Endothelial cell of umbilical vein (primary cell): Measurements from ENCODE around the gene FAM216A. TPM values are rescaled to one million over a fixed set of nuclear protein-coding genes. Genes with fewer than 3 reads are reported as not detected.

ENCODE experiments used
- BruUV-seq: library from RNA; stranded (reverse); fragments of 400-500 nt; replicated peaks from 2 replicates; lab custom pipeline; 2021; lab: Mats Ljungman, UMichigan
- CTCF ChIA-PET: fragments of 300-600, 350-600 bp; sonication (Branson Sonifier 250); formaldehyde crosslinking; loops from one replicate; lab custom pipeline; 2021; ENCODE audit warnings: antibody characterized with exemption, inconsistent platforms; lab: Charles Lee
- POLR2A ChIA-PET: fragments of 300-600, 350-600 bp; sonication (Branson Sonifier 250); formaldehyde crosslinking; loops from one replicate; lab custom pipeline; 2021; ENCODE audit warnings: antibody characterized with exemption, inconsistent platforms; lab: Charles Lee
- DNase-seq: peaks from one replicate; pipeline ENCODE4 v3.0.0-alpha.2; 2011; ENCODE audit warnings: low read depth, low spot score
- FAIRE-seq: peaks from 2 replicates; lab custom pipeline; 2011; peaks lifted over from hg19 to GRCh38; lab: Jason Lieb, UNC
- H2AFZ ChIP-seq: 2 replicates; pipeline ENCODE4 v1.6.0; 2012; ENCODE audit warnings: low read depth, low read length, control low read depth, inconsistent platforms
- H3K27ac ChIP-seq: 2 replicates; pipeline ENCODE4 v1.5.1; 2011; ENCODE audit warnings: low read depth, mild to moderate bottlenecking, control low read depth, low read length, moderate library complexity; ENCODE audit not compliant: insufficient read depth
- H3K27me3 ChIP-seq, 2 experiments: 2 replicates each; pipeline versions ENCODE4 v1.6.0 to v1.6.1; 2011; ENCODE audit warnings: low read length in 2 of 2, mixed read lengths in 1 of 2; ENCODE audit not compliant: control insufficient read depth in 2 of 2, insufficient read depth in 2 of 2
- H3K36me3 ChIP-seq, 2 experiments: 2 replicates in 1 of 2; 3 replicates in 1 of 2; pipeline ENCODE4 v1.5.1; 2011; ENCODE audit warnings: low read length in 2 of 2, mild to moderate bottlenecking in 1 of 2, moderate library complexity in 1 of 2; ENCODE audit not compliant: control insufficient read depth in 2 of 2, insufficient read depth in 2 of 2; ENCODE audit errors: extremely low read depth in 1 of 2
- H3K4me1 ChIP-seq: 3 replicates; pipeline ENCODE4 v1.5.1; 2011; ENCODE audit warnings: mild to moderate bottlenecking, low read length; ENCODE audit not compliant: control insufficient read depth, insufficient read depth; ENCODE audit errors: extremely low read depth
- H3K4me2 ChIP-seq: 2 replicates; pipeline ENCODE4 v1.6.1; 2011; ENCODE audit warnings: low read length, control low read depth, mixed read lengths; ENCODE audit not compliant: insufficient read depth
- H3K4me3 ChIP-seq, 3 experiments: fragments of 200-600 bp in 1 of 3; sonication (generic), shearing (Covaris generic) in 1 of 3; replicated peaks in 1 of 3; 2 replicates each; pipeline ENCODE4 v1.5.1; 2011 to 2016; ENCODE audit warnings: control low read depth in 3 of 3, low read length in 3 of 3, mild to moderate bottlenecking in 2 of 3, inconsistent platforms in 1 of 3, low read depth in 1 of 3, moderate library complexity in 1 of 3; ENCODE audit not compliant: insufficient read depth in 1 of 3
- H3K79me2 ChIP-seq: 2 replicates; pipeline ENCODE4 v1.6.0; 2012; ENCODE audit warnings: low read length, inconsistent platforms; ENCODE audit not compliant: control insufficient read depth, insufficient read depth
- H3K9ac ChIP-seq: replicated peaks from 2 replicates; pipeline ENCODE3; 2011; ENCODE audit warnings: low read length, control low read depth; ENCODE audit not compliant: insufficient read depth; ENCODE audit errors: extremely low read depth
- H3K9me1 ChIP-seq: replicated peaks from 3 replicates; pipeline ENCODE4 v1.6.0; 2011; ENCODE audit warnings: mild to moderate bottlenecking, low read length; ENCODE audit not compliant: control insufficient read depth, insufficient read depth; ENCODE audit errors: extremely low read depth
- H3K9me3 ChIP-seq: replicated peaks from 2 replicates; pipeline ENCODE4 v1.5.1; 2012; ENCODE audit warnings: low read length, inconsistent platforms; ENCODE audit not compliant: control insufficient read depth, insufficient read depth
- H4K20me1 ChIP-seq: replicated peaks from 2 replicates; pipeline ENCODE3; 2011; ENCODE audit warnings: mild to moderate bottlenecking, low read length; ENCODE audit not compliant: control insufficient read depth, insufficient read depth; ENCODE audit errors: extremely low read depth
- EZH2 ChIP-seq: IDR thresholded peaks from 2 replicates; pipeline ENCODE4 v1.6.1; 2012; ENCODE audit warnings: borderline replicate concordance, low read depth, mild to moderate bottlenecking, moderate library complexity, low read length, inconsistent platforms; ENCODE audit not compliant: severe bottlenecking
- FOS ChIP-seq: IDR thresholded peaks from 2 replicates; pipeline ENCODE4 v1.6.1; 2011; ENCODE audit warnings: mild to moderate bottlenecking, low read length, moderate library complexity, borderline replicate concordance; ENCODE audit not compliant: insufficient read depth
- GATA2 ChIP-seq: IDR thresholded peaks from 2 replicates; pipeline ENCODE4 v1.7.0; 2011; ENCODE audit warnings: low read depth, mild to moderate bottlenecking, moderate library complexity, mixed read lengths, low read length; ENCODE audit not compliant: insufficient read length, insufficient read depth
- JUN ChIP-seq: IDR thresholded peaks from 2 replicates; pipeline ENCODE4 v1.6.1; 2011; ENCODE audit warnings: borderline replicate concordance, low read depth; ENCODE audit not compliant: insufficient read length, insufficient read depth
- MYC ChIP-seq: IDR thresholded peaks from one replicate; pipeline ENCODE4 v1.6.1; 2011; ENCODE audit warnings: mild to moderate bottlenecking, low read depth, low read length
- POLR2A ChIP-seq: IDR thresholded peaks from 2 replicates; pipeline ENCODE4 v1.6.1; 2012; ENCODE audit warnings: low read depth, mild to moderate bottlenecking, control low read depth, low read length
- POLR2AphosphoS5 ChIP-seq: IDR thresholded peaks from 2 replicates; pipeline ENCODE4 v1.6.1; 2012; ENCODE audit warnings: low read depth, mild to moderate bottlenecking, control low read depth, low read length, moderate library complexity; ENCODE audit not compliant: insufficient read depth
- dilution Hi-C: fragments of 300-500 bp; cut with MboI; formaldehyde crosslinking; loops from one replicate; pipeline ENCODE4 v1.15.0; 2019; ENCODE audit warnings: low sequenced_read_pairs; ENCODE audit not compliant: extremely low pct_ligation_motif_present
- intact Hi-C: fragments of 100-400 bp; cut with micrococcal nuclease; formaldehyde crosslinking; loops from one replicate; pipeline ENCODE4 v1.10.0; 2022
- polyA plus RNA-seq, 4 experiments: library from polyadenylated mRNA; depleted of rRNA in 3 of 4; stranded (reverse) in 3 of 4; unstranded in 1 of 4; fragments of >200 nt; gene quantifications; 2 replicates each; pipeline versions ENCODE4 v1.2.1 to v1.2.3, GENCODE V29; 2011 to 2012; ENCODE audit warnings: missing spikeins in 1 of 4
- total RNA-seq: library from RNA; stranded (reverse); gene quantifications from 2 replicates; pipeline ENCODE4 v1.2.3, GENCODE V29; 2021
- TF ChIP-seq, protein P1 (sequence below), 2 donors: IDR thresholded peaks; 1 replicate in 1 of 2; 2 replicates in 1 of 2; pipeline ENCODE4 v1.5.1; 2011; ENCODE audit warnings: low read length in 2 of 2, mild to moderate bottlenecking in 2 of 2, moderate library complexity in 2 of 2, control low read depth in 1 of 2, inconsistent platforms in 1 of 2, low read depth in 1 of 2; ENCODE audit not compliant: insufficient read depth in 1 of 2; ENCODE audit errors: extremely low read depth in 1 of 2
- TF ChIP-seq, protein P2 (sequence below): IDR thresholded peaks from 2 replicates; pipeline ENCODE4 v1.6.1; 2011; ENCODE audit not compliant: insufficient read depth, insufficient read length

The FAM216A gene
- total and polyA plus RNA-seq, 2 donors (not counting 3 experiments of a cell fraction or from before 2014, with no cell fraction given): 11.6 to 11.7 TPM

DNA sequence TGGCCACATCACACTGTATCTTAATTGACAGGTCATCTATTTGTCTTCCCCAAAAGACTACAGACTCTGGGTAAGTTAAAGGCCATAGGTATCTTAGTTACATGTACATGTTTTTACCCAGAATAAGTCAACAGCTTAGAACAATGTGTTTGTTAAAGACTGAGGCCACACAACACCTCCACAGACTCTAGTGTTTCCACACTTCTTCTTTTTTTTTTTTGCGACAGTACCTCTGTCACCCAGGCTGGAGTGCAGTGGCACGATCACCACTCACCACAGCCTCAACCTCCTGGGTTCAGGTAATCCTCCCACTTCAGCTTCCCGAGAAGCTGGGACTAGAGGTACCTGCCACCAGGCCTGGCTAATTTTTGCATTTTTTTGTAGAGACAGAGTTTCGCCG is 1.9 kb upstream of the FAM216A start:
- no peak overlapping the region for H2AFZ ChIP-seq
- peaks cover 22% of the 10 kb centered on the region for H3K79me2 ChIP-seq

More for the DNA sequence above, 1.9 kb upstream of the FAM216A start:
- DNase-seq (no peak), FAIRE-seq (no peak)
- no peaks in the 10 kb centered on the region for H3K9me1 ChIP-seq
- ChIA-PET POLR2A (no interaction called here), CTCF (interaction anchor here (3.8 kb wide), 1 partner anchor 135 kb away, joined by 99 read pairs; no protein-coding TSS in a partner anchor)
- dilution Hi-C loops (no loop called here), intact Hi-C loops (loop anchor here (5.0 kb wide), 1 partner anchor 116 kb away; the partner anchor contains the start of gene PPTC7)
- H3K9ac ChIP-seq: peak overlapping the region; percentile 86
- TF ChIP-seq, protein P1, sequence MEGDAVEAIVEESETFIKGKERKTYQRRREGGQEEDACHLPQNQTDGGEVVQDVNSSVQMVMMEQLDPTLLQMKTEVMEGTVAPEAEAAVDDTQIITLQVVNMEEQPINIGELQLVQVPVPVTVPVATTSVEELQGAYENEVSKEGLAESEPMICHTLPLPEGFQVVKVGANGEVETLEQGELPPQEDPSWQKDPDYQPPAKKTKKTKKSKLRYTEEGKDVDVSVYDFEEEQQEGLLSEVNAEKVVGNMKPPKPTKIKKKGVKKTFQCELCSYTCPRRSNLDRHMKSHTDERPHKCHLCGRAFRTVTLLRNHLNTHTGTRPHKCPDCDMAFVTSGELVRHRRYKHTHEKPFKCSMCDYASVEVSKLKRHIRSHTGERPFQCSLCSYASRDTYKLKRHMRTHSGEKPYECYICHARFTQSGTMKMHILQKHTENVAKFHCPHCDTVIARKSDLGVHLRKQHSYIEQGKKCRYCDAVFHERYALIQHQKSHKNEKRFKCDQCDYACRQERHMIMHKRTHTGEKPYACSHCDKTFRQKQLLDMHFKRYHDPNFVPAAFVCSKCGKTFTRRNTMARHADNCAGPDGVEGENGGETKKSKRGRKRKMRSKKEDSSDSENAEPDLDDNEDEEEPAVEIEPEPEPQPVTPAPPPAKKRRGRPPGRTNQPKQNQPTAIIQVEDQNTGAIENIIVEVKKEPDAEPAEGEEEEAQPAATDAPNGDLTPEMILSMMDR (IDR thresholded peaks at IDR 0.05; ENCODE audit: extremely low read depth in 1 of 2, insufficient read depth in 1 of 2, low read depth in 1 of 2, low read length in 2 of 2): no peak
- TF ChIP-seq JUN (no peak), GATA2 (no peak), POLR2A (no peak), EZH2 (no peak), MYC (no peak), POLR2AphosphoS5 (no peak), FOS (no peak)
- TF ChIP-seq, protein P2, sequence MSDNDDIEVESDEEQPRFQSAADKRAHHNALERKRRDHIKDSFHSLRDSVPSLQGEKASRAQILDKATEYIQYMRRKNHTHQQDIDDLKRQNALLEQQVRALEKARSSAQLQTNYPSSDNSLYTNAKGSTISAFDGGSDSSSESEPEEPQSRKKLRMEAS: no peak
- H3K36me3 ChIP-seq: peaks cover 2% of the 10 kb centered on the region in 2 experiments
- BruUV-seq: no TSS peak
- H3K9me3 ChIP-seq: no peaks in the 10 kb centered on the region
- H3K4me2 ChIP-seq: peak overlapping the region; percentile 97
- H3K4me3 ChIP-seq: no peak overlapping the region
- no peaks in the 10 kb centered on the region for H4K20me1 ChIP-seq
- peaks cover 13% of the 10 kb centered on the region for H3K4me1 ChIP-seq
- no peak overlapping the region for H3K27ac ChIP-seq
- no peaks in the 10 kb centered on the region for H3K27me3 ChIP-seq
